Breast epithelium (tissue), 4 donors: ENCODE data around the gene CDK4. TPM values are rescaled to one million over a fixed set of nuclear protein-coding genes. Genes with fewer than 3 reads are reported as not detected.
A peak's percentile ranks its signal among the peaks of the same experiment; 100 is the strongest.

ENCODE experiments used
- DNase-seq, 2 donors: peaks; one replicate each; pipeline ENCODE4 v3.0.0-alpha.2; 2019; ENCODE audit warnings: low spot score in 2 of 2
- H3K27ac ChIP-seq, 2 donors: fragments of 200-600 bp; sonication (generic) in 1 of 2; one replicate each; pipeline ENCODE4 v1.5.1; 2016 to 2019; ENCODE audit warnings: mild to moderate bottlenecking in 1 of 2
- H3K27me3 ChIP-seq, 2 donors: fragments of 200-600 bp; sonication (generic) in 1 of 2; one replicate each; pipeline versions ENCODE4 v1.5.1 to v1.6.0; 2017 to 2019; ENCODE audit warnings: control low read depth in 1 of 2, mild to moderate bottlenecking in 1 of 2
- H3K36me3 ChIP-seq: fragments of 200-600 bp; one replicate; pipeline ENCODE4 v1.5.1; 2019
- H3K4me1 ChIP-seq, 2 donors: fragments of 200-600 bp; sonication (generic); one replicate each; pipeline ENCODE4 v1.5.1; 2016 to 2019; ENCODE audit warnings: control low read depth in 1 of 2
- H3K4me3 ChIP-seq, 3 donors: fragments of 200-600 bp; sonication (generic); 1 replicate in 2 of 3; 2 replicates in 1 of 3; pipeline ENCODE4 v1.5.1; 2016 to 2019; ENCODE audit warnings: mild to moderate bottlenecking in 3 of 3, moderate library complexity in 2 of 3
- H3K9me3 ChIP-seq, 2 donors: fragments of 200-600 bp; sonication (generic) in 1 of 2; one replicate each; pipeline ENCODE4 v1.5.1; 2016 to 2019; ENCODE audit warnings: control low read depth in 1 of 2
- CTCF ChIP-seq, 3 donors: fragments of 450-650 bp; IDR thresholded peaks; one replicate each; pipeline ENCODE4 v1.5.1; 2016 to 2017; ENCODE audit warnings: antibody characterized with exemption in 3 of 3, mild to moderate bottlenecking in 3 of 3, moderate library complexity in 3 of 3
- POLR2A ChIP-seq: fragments of 450-650 bp; IDR thresholded peaks from one replicate; pipeline ENCODE4 v1.6.1; 2016; ENCODE audit warnings: antibody characterized with exemption, mild to moderate bottlenecking, moderate library complexity
- POLR2AphosphoS5 ChIP-seq, 3 donors: sonication (generic); formaldehyde crosslinking; IDR thresholded peaks; one replicate each; pipeline ENCODE4 v1.6.1; 2017; ENCODE audit warnings: antibody characterized with exemption in 3 of 3
- intact Hi-C: fragments of 100-400 bp; cut with DNase I; formaldehyde crosslinking; loops from one replicate; pipeline ENCODE4 v1.15.1; 2023; ENCODE audit warnings: low total_unique reads
- total RNA-seq, 3 donors: library from RNA; depleted of rRNA; stranded (reverse); fragments of >200 nt; gene quantifications; one replicate each; pipeline ENCODE4 v1.1.0, GENCODE V29; 2016

The CDK4 gene
- total RNA-seq, 3 donors from 2014 or later: 105 to 136 (median 109) TPM

GRCh38 chr12:57793920-57794319 lies 41.8 kb upstream of the CDK4 start:
- intact Hi-C loops: no loop called here
- Histone ChIP-seq H3K4me1 (no peaks in the 10 kb centered on the region), H3K27me3 (no peaks in the 10 kb centered on the region), H3K4me3 (no peak overlapping the region), H3K9me3 (no peaks in the 10 kb centered on the region), H3K36me3 (peaks cover 3% of the 10 kb centered on the region), H3K27ac (peak overlapping the region in 1 of 2 donors; percentile 13)
- no peak for TF ChIP-seq POLR2AphosphoS5 (IDR thresholded peaks at IDR 0.05)
- no peak for TF ChIP-seq POLR2A
- no peak for TF ChIP-seq CTCF (IDR thresholded peaks at IDR 0.05)
- DNase-seq: no peak

- no peak for DNase-seq
- Histone ChIP-seq H3K27me3 (no peaks in the 10 kb centered on the region), H3K4me1 (no peaks in the 10 kb centered on the region), H3K9me3 (no peaks in the 10 kb centered on the region), H3K4me3 (peak overlapping the region in 2 of 3 donors; percentile 74 to 87), H3K36me3 (no peaks in the 10 kb centered on the region), H3K27ac (no peak overlapping the region)
- no peak for TF ChIP-seq CTCF (IDR thresholded peaks at IDR 0.05)
- no peak for TF ChIP-seq POLR2A
- TF ChIP-seq POLR2AphosphoS5 (IDR thresholded peaks at IDR 0.05): no peak
- intact Hi-C loops: loop anchor here (5.0 kb wide), 1 partner anchor 38 kb away; no protein-coding TSS in a partner anchor
Measured at GRCh38 chr12:57783861-57784260, 31.8 kb upstream of the CDK4 start.

- no peak for DNase-seq
- H3K4me1 ChIP-seq: no peaks in the 10 kb centered on the region
- H3K27ac ChIP-seq: peak overlapping the region in 1 of 2 donors; percentile 82
- intact Hi-C loops: loop anchor here (5.0 kb wide), 1 partner anchor 39 kb away; no protein-coding TSS in a partner anchor
- H3K9me3 ChIP-seq: no peaks in the 10 kb centered on the region
- H3K27me3 ChIP-seq: no peaks in the 10 kb centered on the region
- TF ChIP-seq POLR2A (no peak), POLR2AphosphoS5 (IDR thresholded peaks at IDR 0.05) (no peak), CTCF (IDR thresholded peaks at IDR 0.05) (no peak)
- H3K36me3 ChIP-seq: no peaks in the 10 kb centered on the region
- peak overlapping the region; percentile 74 to 87 (median 86) for H3K4me3 ChIP-seq
Measured at GRCh38 chr12:57783466-57783801, 31.3 kb upstream of the CDK4 start.

- peak; percentile 93 to 99 for DNase-seq
- intact Hi-C loops: loop anchor here (5.0 kb wide), 1 partner anchor 39 kb away; no protein-coding TSS in a partner anchor
- Histone ChIP-seq H3K4me1 (no peaks in the 10 kb centered on the region), H3K27ac (peak within 1 kb of the TSS; percentile 82 to 88), H3K4me3 (peak within 1 kb of the TSS; percentile 74 to 87 (median 86)), H3K9me3 (no peaks in the 10 kb centered on the region), H3K27me3 (no peaks in the 10 kb centered on the region), H3K36me3 (no peaks in the 10 kb centered on the region)
- TF ChIP-seq POLR2A: peak; percentile 55
- peak; percentile 93 to 97 (median 95) for TF ChIP-seq CTCF (IDR thresholded peaks at IDR 0.05)
- TF ChIP-seq POLR2AphosphoS5 (IDR thresholded peaks at IDR 0.05): peak; percentile 94 to 96 (median 96)
Measured at GRCh38 chr12:57782608-57783465, 30.7 kb upstream of the CDK4 start, which contains the start of gene TSFM. Gene TSFM (plus strand): TSS chr12:57782787. CDS start chr12:57782802, 15 bp downstream.

GRCh38 chr12:57782243-57782607 lies 30.1 kb upstream of the CDK4 start:
- no peak for DNase-seq
- TF ChIP-seq POLR2A (no peak), CTCF (IDR thresholded peaks at IDR 0.05) (no peak), POLR2AphosphoS5 (IDR thresholded peaks at IDR 0.05) (no peak)
- intact Hi-C loops: loop anchor here (5.0 kb wide), 1 partner anchor 40 kb away; no protein-coding TSS in a partner anchor
- Histone ChIP-seq H3K9me3 (no peaks in the 10 kb centered on the region), H3K36me3 (no peaks in the 10 kb centered on the region), H3K4me1 (no peaks in the 10 kb centered on the region), H3K27ac (peak overlapping the region; percentile 82 to 88), H3K4me3 (peak overlapping the region; percentile 74 to 87 (median 86)), H3K27me3 (no peaks in the 10 kb centered on the region)
